Measurements from ENCODE around the gene LMTK2.

LMTK2 gene

DNA sequence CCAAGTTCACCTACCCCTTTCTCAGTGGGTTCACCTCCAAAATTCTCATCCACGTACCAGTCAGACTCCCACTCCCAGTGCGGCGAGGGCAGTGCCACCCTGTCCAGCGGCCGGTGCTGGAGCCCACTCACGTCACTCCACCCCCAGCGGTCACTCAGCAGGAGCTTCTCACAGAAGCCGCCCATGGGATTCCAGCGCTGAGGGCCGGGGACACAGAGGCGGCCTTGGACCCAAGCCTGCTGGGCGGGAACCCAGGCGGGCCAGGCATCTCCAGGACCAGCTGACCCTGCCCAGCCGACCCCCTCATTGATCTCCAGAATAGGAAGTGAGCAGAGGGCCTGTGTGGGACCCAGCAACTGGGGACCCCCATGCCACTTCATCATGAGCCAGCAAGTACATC, 138.2 kb downstream of the LMTK2 start:
- H3K4me1 ChIP-seq (ENCODE audit: control insufficient read depth, insufficient read depth, low read length): peaks cover 4% of the 10 kb centered on the region; the same call in 1 of the 2 replicates
- no peak overlapping the region for H3K27ac ChIP-seq (ENCODE audit: low read depth, low read length)
- H3K4me3 ChIP-seq (ENCODE audit: low read depth, low read length): no peak overlapping the region
- no peaks in the 10 kb centered on the region for H3K27me3 ChIP-seq (ENCODE audit: control insufficient read depth, insufficient read depth, low read length)
- no peaks in the 10 kb centered on the region for H3K36me3 ChIP-seq (ENCODE audit: control insufficient read depth, insufficient read depth, low read length)
- H3K9me3 ChIP-seq (ENCODE audit: control insufficient read depth, insufficient read depth, low read length): no peaks in the 10 kb centered on the region
- no peak overlapping the region for H3K9ac ChIP-seq (ENCODE audit: low read depth, low read length)

DNA sequence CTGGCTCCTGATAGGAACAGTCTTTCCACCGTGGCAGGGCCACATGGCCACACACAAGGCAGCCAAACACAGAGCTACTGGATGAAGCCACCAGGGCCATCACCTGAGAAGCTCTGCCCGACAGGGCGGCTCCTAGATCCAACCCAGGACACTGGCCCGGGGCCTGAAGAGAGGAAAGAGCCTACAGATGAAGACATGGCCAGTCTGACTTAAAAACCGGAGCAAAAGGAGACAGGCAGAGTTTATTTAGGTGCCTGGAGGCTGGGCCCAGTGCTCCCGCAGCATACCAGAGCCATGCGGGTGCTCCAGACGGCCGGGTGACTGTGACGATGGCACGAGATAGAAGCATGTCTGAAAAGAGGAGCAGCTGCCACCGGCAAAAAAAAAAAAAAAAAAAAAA, 141.5 kb downstream of the LMTK2 start:
- Histone ChIP-seq H3K27ac (ENCODE audit: low read depth, low read length) (no peak overlapping the region), H3K36me3 (ENCODE audit: control insufficient read depth, insufficient read depth, low read length) (no peaks in the 10 kb centered on the region), H3K9me3 (ENCODE audit: control insufficient read depth, insufficient read depth, low read length) (no peaks in the 10 kb centered on the region), H3K4me1 (ENCODE audit: control insufficient read depth, insufficient read depth, low read length) (peaks cover 7% of the 10 kb centered on the region; the same call in 1 of the 2 replicates), H3K4me3 (ENCODE audit: low read depth, low read length) (no peak overlapping the region), H3K9ac (ENCODE audit: low read depth, low read length) (no peak overlapping the region), H3K27me3 (ENCODE audit: control insufficient read depth, insufficient read depth, low read length) (no peaks in the 10 kb centered on the region)

DNA sequence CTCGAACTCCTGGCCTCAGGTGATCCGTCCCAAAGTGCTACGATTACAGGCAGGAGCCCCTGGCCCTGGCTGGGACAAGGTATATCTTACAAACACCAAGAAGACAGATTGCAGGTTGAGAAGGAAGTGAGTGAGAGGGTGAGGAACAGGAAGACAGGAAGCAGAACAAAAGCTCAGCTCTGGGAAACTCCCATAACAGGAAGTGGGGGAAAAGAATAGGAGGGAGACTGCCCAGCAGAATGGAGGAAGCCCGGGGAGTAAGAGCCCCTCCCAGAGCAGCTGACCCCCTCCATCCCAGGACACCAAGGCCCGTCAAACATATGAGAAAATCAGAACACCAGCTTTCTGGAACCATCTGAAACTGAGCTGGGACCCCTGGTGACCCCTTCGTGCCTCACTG, 142.4 kb downstream of the LMTK2 start:
- no peaks in the 10 kb centered on the region for H3K27me3 ChIP-seq (ENCODE audit: control insufficient read depth, insufficient read depth, low read length)
- H3K36me3 ChIP-seq (ENCODE audit: control insufficient read depth, insufficient read depth, low read length): no peaks in the 10 kb centered on the region
- no peak overlapping the region for H3K9ac ChIP-seq (ENCODE audit: low read depth, low read length)
- H3K9me3 ChIP-seq (ENCODE audit: control insufficient read depth, insufficient read depth, low read length): no peaks in the 10 kb centered on the region
- H3K4me3 ChIP-seq (ENCODE audit: low read depth, low read length): no peak overlapping the region
- H3K27ac ChIP-seq (ENCODE audit: low read depth, low read length): no peak overlapping the region
- peaks cover 7% of the 10 kb centered on the region; the same call in 1 of the 2 replicates for H3K4me1 ChIP-seq (ENCODE audit: control insufficient read depth, insufficient read depth, low read length)

DNA sequence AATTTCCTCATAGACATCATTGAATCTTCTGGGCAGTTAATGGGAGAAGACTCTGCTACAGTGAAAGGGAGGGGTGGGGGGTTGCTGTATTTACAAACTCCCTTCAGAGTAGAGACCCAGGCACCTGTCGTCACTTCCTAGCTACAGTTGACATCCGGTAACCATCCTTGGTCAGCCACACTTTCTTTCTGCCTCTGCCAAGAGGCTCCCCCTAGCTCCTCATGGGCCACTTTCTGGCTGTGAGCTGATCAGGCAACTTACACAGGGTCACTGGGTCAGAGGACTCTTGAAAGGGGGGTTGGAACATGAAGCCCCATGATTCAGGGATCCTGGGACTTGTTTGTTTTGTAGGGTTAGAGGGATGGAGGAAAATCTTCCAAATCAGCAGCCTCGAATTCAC, 144.1 kb downstream of the LMTK2 start:
- no peak overlapping the region for H3K9ac ChIP-seq (ENCODE audit: low read depth, low read length)
- peak overlapping the region; percentile 96 for H3K4me3 ChIP-seq (ENCODE audit: low read depth, low read length)
- H3K36me3 ChIP-seq (ENCODE audit: control insufficient read depth, insufficient read depth, low read length): no peaks in the 10 kb centered on the region
- H3K4me1 ChIP-seq (ENCODE audit: control insufficient read depth, insufficient read depth, low read length): peaks cover 7% of the 10 kb centered on the region; the same call in 1 of the 2 replicates
- no peaks in the 10 kb centered on the region for H3K9me3 ChIP-seq (ENCODE audit: control insufficient read depth, insufficient read depth, low read length)
- no peaks in the 10 kb centered on the region for H3K27me3 ChIP-seq (ENCODE audit: control insufficient read depth, insufficient read depth, low read length)
- H3K27ac ChIP-seq (ENCODE audit: low read depth, low read length): peak overlapping the region; percentile 34

GRCh38 chr7:98251231-98251600, 144.6 kb downstream of the LMTK2 start:
- H3K9ac ChIP-seq (ENCODE audit: low read depth, low read length): no peak overlapping the region
- H3K36me3 ChIP-seq (ENCODE audit: control insufficient read depth, insufficient read depth, low read length): no peaks in the 10 kb centered on the region
- H3K27me3 ChIP-seq (ENCODE audit: control insufficient read depth, insufficient read depth, low read length): no peaks in the 10 kb centered on the region
- H3K27ac ChIP-seq (ENCODE audit: low read depth, low read length): peak overlapping the region; percentile 78
- no peaks in the 10 kb centered on the region for H3K9me3 ChIP-seq (ENCODE audit: control insufficient read depth, insufficient read depth, low read length)
- H3K4me3 ChIP-seq (ENCODE audit: low read depth, low read length): peak overlapping the region; percentile 96
- H3K4me1 ChIP-seq (ENCODE audit: control insufficient read depth, insufficient read depth, low read length): peaks cover 7% of the 10 kb centered on the region; the same call in 1 of the 2 replicates

DNA sequence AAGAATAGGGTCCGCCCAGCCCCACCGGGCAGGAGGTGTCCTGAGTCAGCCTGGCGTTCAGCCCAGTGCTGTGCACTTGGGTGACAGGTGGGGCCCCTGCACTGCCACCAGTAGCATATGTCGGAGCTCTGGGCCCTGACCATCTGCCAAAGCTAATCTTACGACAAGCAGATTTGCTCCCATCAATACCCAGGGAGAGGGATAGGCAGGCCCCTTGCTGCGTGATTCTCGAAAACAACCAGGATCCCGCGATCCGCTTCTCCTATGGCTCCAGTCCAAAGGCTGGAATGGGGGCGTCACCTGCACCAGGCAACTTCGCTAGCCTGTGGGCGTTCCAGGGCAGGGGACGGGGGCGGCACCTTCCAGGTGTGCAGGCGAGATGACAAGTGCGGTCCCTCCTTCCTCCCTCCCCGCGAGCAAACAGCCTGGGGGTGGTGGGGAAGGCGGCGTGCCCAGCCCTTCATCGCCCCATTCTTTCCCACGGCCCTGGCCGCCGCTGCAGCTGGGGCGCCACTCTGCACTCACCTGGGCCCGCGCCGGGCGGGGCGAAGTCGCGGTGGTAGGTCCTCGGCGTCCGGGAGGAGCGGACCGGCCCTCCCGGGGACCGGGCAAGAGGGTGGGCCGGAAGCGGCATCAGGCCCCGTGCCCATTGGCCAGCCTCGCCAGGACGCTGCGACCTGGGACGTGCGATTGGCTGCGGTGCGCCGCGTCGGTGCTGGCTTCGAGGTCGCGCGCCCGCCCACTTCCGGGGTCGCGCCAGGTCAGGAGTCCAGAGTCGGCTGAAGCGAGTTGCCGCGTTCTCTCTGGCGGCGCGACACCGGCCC, 145.2 kb downstream of the LMTK2 start, which contains the start of gene TECPR1:
TSS of gene TECPR1 (minus strand) at position 632 of the 824 bp plus-strand sequence. CDS start 6,086 bp downstream, outside the sequence.
- H3K4me3 ChIP-seq (ENCODE audit: low read depth, low read length): peak within 1 kb of the TSS; percentile 96
- peaks cover 7% of the 10 kb centered on the region; the same call in 1 of the 2 replicates for H3K4me1 ChIP-seq (ENCODE audit: control insufficient read depth, insufficient read depth, low read length)
- H3K27me3 ChIP-seq (ENCODE audit: control insufficient read depth, insufficient read depth, low read length): no peaks in the 10 kb centered on the region
- no peaks in the 10 kb centered on the region for H3K36me3 ChIP-seq (ENCODE audit: control insufficient read depth, insufficient read depth, low read length)
- H3K9ac ChIP-seq (ENCODE audit: low read depth, low read length): peak within 1 kb of the TSS; percentile 61
- no peaks in the 10 kb centered on the region for H3K9me3 ChIP-seq (ENCODE audit: control insufficient read depth, insufficient read depth, low read length)
- peak within 1 kb of the TSS; percentile 78 for H3K27ac ChIP-seq (ENCODE audit: low read depth, low read length)

DNA sequence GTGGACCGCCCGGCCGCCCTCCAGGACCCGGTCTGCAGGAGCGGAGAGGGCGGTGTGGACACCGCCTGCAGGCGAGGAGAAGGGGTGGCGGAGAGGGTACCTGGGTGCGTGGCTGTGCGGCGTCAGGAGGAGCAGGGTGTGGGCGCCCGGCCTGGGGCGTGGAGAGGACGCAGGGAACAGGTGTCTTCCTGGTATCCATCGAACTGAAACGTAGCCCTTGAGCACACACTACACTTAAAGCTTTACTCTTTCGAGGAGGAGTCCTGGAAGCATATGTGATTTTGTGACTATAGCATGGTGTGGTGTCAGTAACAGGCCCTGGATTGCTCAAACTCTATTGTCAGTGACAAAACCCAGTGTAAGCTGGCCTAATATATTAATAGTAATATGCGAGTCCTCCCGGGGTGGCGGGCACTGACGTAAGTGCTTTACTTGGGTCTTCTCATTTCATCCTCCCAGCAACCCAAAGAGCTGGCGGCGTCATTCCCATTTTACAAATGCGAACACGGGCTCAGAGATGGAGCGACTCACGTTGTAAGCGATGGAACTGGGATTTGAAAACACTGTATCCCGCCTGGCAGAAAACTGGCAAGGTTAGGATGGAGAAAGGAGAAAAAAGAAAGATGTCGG, 145.9 kb downstream of the LMTK2 start:
- peak overlapping the region; percentile 61 for H3K9ac ChIP-seq (ENCODE audit: low read depth, low read length)
- no peaks in the 10 kb centered on the region for H3K9me3 ChIP-seq (ENCODE audit: control insufficient read depth, insufficient read depth, low read length)
- H3K36me3 ChIP-seq (ENCODE audit: control insufficient read depth, insufficient read depth, low read length): 0 out of 2 replicates have a peak, but pooled peaks cover under 1% of the 10 kb centered on the region
- peaks cover 7% of the 10 kb centered on the region; the same call in 1 of the 2 replicates for H3K4me1 ChIP-seq (ENCODE audit: control insufficient read depth, insufficient read depth, low read length)
- no peaks in the 10 kb centered on the region for H3K27me3 ChIP-seq (ENCODE audit: control insufficient read depth, insufficient read depth, low read length)
- peak overlapping the region; percentile 44 for H3K27ac ChIP-seq (ENCODE audit: low read depth, low read length)
- H3K4me3 ChIP-seq (ENCODE audit: low read depth, low read length): peak overlapping the region; percentile 96

GRCh38 chr7:98254516-98254915, 147.9 kb downstream of the LMTK2 start:
- Histone ChIP-seq H3K9me3 (ENCODE audit: control insufficient read depth, insufficient read depth, low read length) (no peaks in the 10 kb centered on the region), H3K36me3 (ENCODE audit: control insufficient read depth, insufficient read depth, low read length) (0 out of 2 replicates have a peak, but pooled peaks cover 3% of the 10 kb centered on the region), H3K4me1 (ENCODE audit: control insufficient read depth, insufficient read depth, low read length) (peaks cover 7% of the 10 kb centered on the region; the same call in 1 of the 2 replicates), H3K4me3 (ENCODE audit: low read depth, low read length) (no peak overlapping the region), H3K27ac (ENCODE audit: low read depth, low read length) (no peak overlapping the region), H3K9ac (ENCODE audit: low read depth, low read length) (no peak overlapping the region), H3K27me3 (ENCODE audit: control insufficient read depth, insufficient read depth, low read length) (no peaks in the 10 kb centered on the region)

- H3K27ac ChIP-seq (ENCODE audit: low read depth, low read length): no peak overlapping the region
- peaks cover 7% of the 10 kb centered on the region; the same call in 1 of the 2 replicates for H3K4me1 ChIP-seq (ENCODE audit: control insufficient read depth, insufficient read depth, low read length)
- H3K9me3 ChIP-seq (ENCODE audit: control insufficient read depth, insufficient read depth, low read length): no peaks in the 10 kb centered on the region
- H3K36me3 ChIP-seq (ENCODE audit: control insufficient read depth, insufficient read depth, low read length): 0 out of 2 replicates have a peak, but pooled peaks cover 3% of the 10 kb centered on the region
- H3K9ac ChIP-seq (ENCODE audit: low read depth, low read length): no peak overlapping the region
- no peak overlapping the region for H3K4me3 ChIP-seq (ENCODE audit: low read depth, low read length)
- H3K27me3 ChIP-seq (ENCODE audit: control insufficient read depth, insufficient read depth, low read length): no peaks in the 10 kb centered on the region
These were observed 148.4 kb downstream of the LMTK2 start for GRCh38 chr7:98254951-98255610.

GRCh38 chr7:98256431-98256830, 149.8 kb downstream of the LMTK2 start:
- Histone ChIP-seq H3K27me3 (ENCODE audit: control insufficient read depth, insufficient read depth, low read length) (no peaks in the 10 kb centered on the region), H3K4me3 (ENCODE audit: low read depth, low read length) (no peak overlapping the region), H3K9ac (ENCODE audit: low read depth, low read length) (no peak overlapping the region), H3K4me1 (ENCODE audit: control insufficient read depth, insufficient read depth, low read length) (no peaks in the 10 kb centered on the region), H3K27ac (ENCODE audit: low read depth, low read length) (no peak overlapping the region), H3K9me3 (ENCODE audit: control insufficient read depth, insufficient read depth, low read length) (no peaks in the 10 kb centered on the region; the same call in 1 of the 2 replicates), H3K36me3 (ENCODE audit: control insufficient read depth, insufficient read depth, low read length) (0 out of 2 replicates have a peak, but pooled peaks cover 3% of the 10 kb centered on the region)

Data from HUES48 (cell line).